Chondrocyte (in vitro differentiated cells): ENCODE measurements around the gene ID1. TPM values are rescaled to one million over a fixed set of nuclear protein-coding genes. Genes with fewer than 3 reads are reported as not detected.
"Not testable (repeated sequence)": the region's sequence is repeated elsewhere in the genome, so short reads cannot be mapped to it uniquely, and the experiment has no call there.

Experiments used
- DNase-seq: peaks from one replicate; pipeline ENCODE4 v3.0.0; 2021; ENCODE audit warnings: mixed read lengths, low spot score
- H3K27ac Mint-ChIP-seq: one replicate; pipeline ENCODE4 v1.8.0; 2021; ENCODE audit warnings: mild to moderate bottlenecking, moderate library complexity, mixed read lengths; ENCODE audit not compliant: unreplicated experiment
- H3K27me3 Mint-ChIP-seq: 2 replicates; pipeline ENCODE4 v1.8.0; 2021; ENCODE audit warnings: low read depth, mixed read lengths
- H3K36me3 Mint-ChIP-seq: 2 replicates; pipeline ENCODE4 v1.8.0; 2021; ENCODE audit warnings: low read depth, mixed read lengths
- H3K4me1 Mint-ChIP-seq: 2 replicates; pipeline ENCODE4 v1.8.0; 2021; ENCODE audit warnings: low read depth, mild to moderate bottlenecking, mixed read lengths
- H3K4me3 Mint-ChIP-seq: one replicate; pipeline ENCODE4 v1.8.0; 2021; ENCODE audit warnings: mild to moderate bottlenecking, moderate library complexity, mixed read lengths; ENCODE audit not compliant: unreplicated experiment
- H3K9me3 Mint-ChIP-seq: 2 replicates; pipeline ENCODE4 v1.8.0; 2021; ENCODE audit warnings: low read depth, mixed read lengths
- CTCF ChIP-seq: fragments of 200-600 bp; sonication (generic); IDR thresholded peaks from 2 replicates; pipeline ENCODE4 v1.5.0; 2021; ENCODE audit warnings: antibody characterized with exemption, mild to moderate bottlenecking, moderate library complexity
- total RNA-seq: library from RNA; stranded (reverse); gene quantifications from 3 replicates; pipeline ENCODE4 v1.2.1, GENCODE V29; 2021

Gene ID1
- total RNA-seq, 1 donor from 2014 or later = 9.0 TPM

- TF ChIP-seq CTCF = no peak
- peaks cover 4% of the 10 kb centered on the region for H3K27me3 Mint-ChIP-seq
- H3K4me3 Mint-ChIP-seq = no peak overlapping the region
- no peaks in the 10 kb centered on the region for H3K4me1 Mint-ChIP-seq
- no peak overlapping the region for H3K27ac Mint-ChIP-seq
- H3K36me3 Mint-ChIP-seq = no peaks in the 10 kb centered on the region
- H3K9me3 Mint-ChIP-seq = no peaks in the 10 kb centered on the region
- DNase-seq = no peak
These were observed 35.2 kb downstream of the ID1 start for GRCh38 chr20:31640259-31640658.

DNA sequence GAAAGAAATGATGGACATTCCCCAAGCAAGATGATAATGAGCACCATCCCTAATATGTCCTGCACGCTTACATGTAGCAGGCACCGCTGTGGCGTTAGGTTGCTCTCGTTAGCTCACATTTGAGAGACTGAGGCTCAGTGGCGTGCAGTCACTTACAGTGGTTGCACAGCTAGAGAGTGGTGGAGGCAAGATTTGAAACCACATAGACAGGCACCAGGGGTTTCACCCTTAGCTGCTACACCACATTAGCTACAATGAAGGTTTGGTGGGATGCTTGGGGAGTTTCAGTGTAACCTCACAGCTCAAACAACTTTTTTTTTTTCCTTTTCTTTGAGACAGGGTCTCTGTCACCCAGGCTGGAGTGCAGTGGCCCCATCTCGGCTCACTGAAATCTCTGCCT is 36.3 kb downstream of the ID1 start:
- no peak for DNase-seq
- no peaks in the 10 kb centered on the region for H3K36me3 Mint-ChIP-seq
- no peaks in the 10 kb centered on the region for H3K4me1 Mint-ChIP-seq
- peaks cover 4% of the 10 kb centered on the region for H3K27me3 Mint-ChIP-seq
- H3K9me3 Mint-ChIP-seq = no peaks in the 10 kb centered on the region
- peak overlapping the region; percentile 41 for H3K27ac Mint-ChIP-seq
- no peak overlapping the region for H3K4me3 Mint-ChIP-seq
- no peak for TF ChIP-seq CTCF

DNA sequence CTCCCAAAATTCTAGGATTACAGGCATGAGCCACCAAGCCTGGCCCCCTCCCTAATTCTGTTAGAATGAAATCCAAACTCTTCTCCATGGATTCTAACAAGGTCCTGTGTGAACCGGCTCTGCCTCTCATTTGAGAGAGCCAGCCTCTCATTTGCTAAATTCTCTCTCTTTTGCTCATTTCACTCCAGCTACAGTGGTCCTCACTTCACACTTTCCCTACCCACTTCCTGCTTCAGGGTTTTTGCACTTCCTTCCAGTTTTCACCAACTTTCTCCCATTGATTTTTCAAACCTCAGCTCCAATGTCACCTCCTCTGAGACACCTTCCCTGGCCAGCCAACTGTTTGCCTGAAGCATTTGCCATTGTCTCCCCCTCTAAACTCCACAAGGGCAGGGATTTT is 37.7 kb downstream of the ID1 start:
- Mint-ChIP-seq H3K36me3 (no peaks in the 10 kb centered on the region), H3K27ac (no peak overlapping the region), H3K4me1 (no peaks in the 10 kb centered on the region), H3K27me3 (peaks cover 4% of the 10 kb centered on the region), H3K9me3 (no peaks in the 10 kb centered on the region), H3K4me3 (no peak overlapping the region)
- no peak for TF ChIP-seq CTCF
- no peak for DNase-seq

DNA sequence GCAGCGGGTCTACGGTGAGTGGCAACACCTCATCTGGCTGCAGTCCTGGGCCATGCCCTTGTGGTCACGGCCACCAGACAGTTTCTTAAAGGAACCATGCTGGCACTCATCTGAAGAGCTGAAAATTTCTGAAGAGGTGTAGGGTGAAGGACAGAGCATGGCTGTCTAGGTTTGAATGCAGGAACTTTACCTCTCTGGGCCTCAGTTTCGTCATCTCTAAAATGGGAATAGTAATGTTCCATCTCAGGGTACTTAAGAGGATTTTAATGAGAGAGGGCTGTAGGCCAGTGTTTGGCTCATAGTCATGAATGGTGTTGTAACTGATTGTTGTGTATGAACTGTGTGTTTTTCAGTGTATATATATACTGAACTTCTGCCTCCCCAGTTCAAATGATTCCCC is 38.4 kb downstream of the ID1 start:
- no peak for TF ChIP-seq CTCF
- DNase-seq = no peak
- peaks cover 4% of the 10 kb centered on the region for H3K27me3 Mint-ChIP-seq
- H3K4me3 Mint-ChIP-seq = no peak overlapping the region
- H3K4me1 Mint-ChIP-seq = no peaks in the 10 kb centered on the region
- no peaks in the 10 kb centered on the region for H3K9me3 Mint-ChIP-seq
- H3K27ac Mint-ChIP-seq = no peak overlapping the region
- no peaks in the 10 kb centered on the region for H3K36me3 Mint-ChIP-seq

DNA sequence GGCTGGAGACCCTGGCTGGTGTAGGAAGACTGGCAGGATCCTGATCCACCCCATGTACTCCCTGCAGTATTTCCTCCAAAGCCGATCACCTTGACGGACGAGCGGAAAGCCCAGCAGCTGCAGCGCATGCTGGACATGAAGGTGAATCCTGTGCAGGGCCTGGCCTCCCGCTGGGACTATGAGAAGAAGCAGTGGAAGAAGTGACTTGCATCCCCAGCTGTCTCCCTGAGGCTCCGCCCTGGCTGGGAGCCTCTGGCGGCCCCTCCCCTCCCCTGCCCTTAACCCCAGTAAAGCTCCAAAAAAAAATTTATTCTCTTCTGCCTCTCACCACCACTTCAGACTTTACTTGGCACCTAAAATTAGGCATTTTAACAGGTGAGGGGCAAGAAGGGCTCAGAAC is 39.6 kb downstream of the ID1 start:
- Mint-ChIP-seq H3K27me3 (peaks cover 4% of the 10 kb centered on the region), H3K4me3 (no peak overlapping the region), H3K9me3 (no peaks in the 10 kb centered on the region), H3K27ac (no peak overlapping the region), H3K4me1 (no peaks in the 10 kb centered on the region), H3K36me3 (no peaks in the 10 kb centered on the region)
- TF ChIP-seq CTCF = no peak
- DNase-seq = no peak

DNA sequence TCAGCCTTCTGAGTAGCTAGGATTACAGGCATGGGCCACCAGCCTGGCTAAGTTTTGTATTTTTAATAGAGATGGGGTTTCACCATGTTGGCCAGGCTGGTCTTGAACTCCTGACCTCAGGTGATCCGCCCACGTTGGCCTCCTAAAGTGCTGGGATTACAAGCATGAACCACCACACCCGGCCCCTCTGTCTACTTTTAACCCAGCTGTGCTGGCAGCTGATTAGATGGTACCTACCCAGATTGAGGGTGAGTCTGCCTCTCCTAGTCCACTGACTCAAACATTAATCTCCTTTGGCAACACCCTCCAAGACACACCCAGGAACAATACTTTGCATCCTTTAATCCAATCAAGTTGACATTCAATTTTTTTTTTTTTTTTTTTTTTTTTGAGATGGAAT is 43.0 kb downstream of the ID1 start:
- not testable (repeated sequence) for H3K36me3 Mint-ChIP-seq, H3K27me3 Mint-ChIP-seq, H3K9me3 Mint-ChIP-seq, H3K27ac Mint-ChIP-seq, DNase-seq, H3K4me1 Mint-ChIP-seq, H3K4me3 Mint-ChIP-seq
